ENCODE results near the gene GOLT1A.

Gene GOLT1A

GRCh38 chr1:204204944-204205343 is 8.8 kb downstream of the GOLT1A start:
- H3K27ac ChIP-seq = no peak overlapping the region
- TF ChIP-seq ZFX (IDR thresholded peaks at IDR 0.05; ENCODE audit: borderline replicate concordance) (no peak), CTCF (IDR thresholded peaks at IDR 0.05) (no peak)

DNA sequence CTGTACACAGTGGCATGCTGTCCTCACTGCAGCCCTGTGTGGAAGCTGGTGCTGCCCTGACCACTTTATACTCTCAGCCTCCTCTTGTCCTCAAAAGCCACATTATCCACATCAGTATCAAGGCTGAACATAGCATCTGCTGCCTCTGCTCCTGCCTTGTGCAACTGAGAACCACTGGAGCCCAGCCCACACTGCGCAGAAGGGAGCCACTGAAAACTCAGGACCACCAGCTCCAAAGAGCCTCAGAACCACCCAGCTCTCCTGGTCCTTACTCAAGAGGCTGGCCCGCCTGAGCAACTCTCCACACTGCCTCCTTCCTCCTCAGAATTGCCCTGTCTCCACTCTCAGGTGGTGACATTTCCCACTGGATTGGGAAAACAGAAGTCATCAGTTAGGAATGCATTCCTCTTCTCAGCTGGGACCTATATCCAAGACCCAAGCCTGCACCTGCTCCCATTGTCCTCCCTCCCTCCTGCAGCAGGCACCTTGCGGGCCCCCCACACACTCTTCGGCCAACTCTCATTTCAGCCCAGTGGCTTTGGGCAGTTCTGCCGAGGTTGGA is 10.5 kb downstream of the GOLT1A start:
- TF ChIP-seq CTCF (IDR thresholded peaks at IDR 0.05) (no peak), ZFX (IDR thresholded peaks at IDR 0.05; ENCODE audit: borderline replicate concordance) (no peak)
- no peak overlapping the region for H3K27ac ChIP-seq

GRCh38 chr1:204202481-204202880 is 11.3 kb downstream of the GOLT1A start:
- TF ChIP-seq CTCF (IDR thresholded peaks at IDR 0.05) (no peak), ZFX (IDR thresholded peaks at IDR 0.05; ENCODE audit: borderline replicate concordance) (no peak)

GRCh38 chr1:204201348-204202040 is 12.3 kb downstream of the GOLT1A start:
- TF ChIP-seq CTCF (IDR thresholded peaks at IDR 0.05) = no peak
- no peak for TF ChIP-seq ZFX (IDR thresholded peaks at IDR 0.05; ENCODE audit: borderline replicate concordance)
- no peak overlapping the region for H3K27ac ChIP-seq

More at GRCh38 chr1:204202481-204202880, 11.3 kb downstream of the GOLT1A start:
- H3K27ac ChIP-seq = no peak overlapping the region

- H3K27ac ChIP-seq = no peak overlapping the region
- no peak for TF ChIP-seq CTCF (IDR thresholded peaks at IDR 0.05)
- TF ChIP-seq ZFX (IDR thresholded peaks at IDR 0.05; ENCODE audit: borderline replicate concordance) = no peak
Measured at GRCh38 chr1:204199579-204199978, 14.2 kb downstream of the GOLT1A start.

- TF ChIP-seq ZFX (IDR thresholded peaks at IDR 0.05; ENCODE audit: borderline replicate concordance) (no peak), CTCF (IDR thresholded peaks at IDR 0.05) (no peak)
- H3K27ac ChIP-seq = no peak overlapping the region
Measured at GRCh38 chr1:204198348-204199340, 15.1 kb downstream of the GOLT1A start.

Data from 22Rv1 (cell line).